HG03103 (cell line): ENCODE data around the gene VPS9D1.
A peak's percentile ranks its signal among the peaks of the same experiment; 100 is the strongest.

Source experiments
- ATAC-seq: cut with Tn5 transposase; IDR thresholded peaks from one replicate; pipeline ENCODE4 v1.9.1; 2021; ENCODE audit warnings: low read depth; ENCODE audit not compliant: unreplicated experiment

VPS9D1 gene

DNA sequence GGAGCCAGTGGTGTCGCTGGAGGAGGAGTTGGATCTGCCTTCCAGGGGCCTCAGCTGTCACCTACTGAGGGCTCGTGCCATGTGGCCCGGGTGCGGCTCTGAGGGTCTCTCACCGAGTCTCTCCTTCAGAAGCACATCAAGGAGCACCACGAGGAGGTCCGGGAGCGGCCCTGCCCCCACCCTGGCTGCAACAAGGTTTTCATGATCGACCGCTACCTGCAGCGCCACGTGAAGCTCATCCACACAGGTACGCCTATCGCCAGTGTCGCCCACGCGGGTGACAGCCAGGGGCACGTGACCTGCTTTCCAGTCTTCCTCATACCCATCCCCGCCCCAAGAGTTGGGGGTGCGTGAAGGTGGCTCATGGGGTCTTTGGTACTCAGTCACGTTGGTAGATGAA lies 13.1 kb upstream of the VPS9D1 start:
- ATAC-seq = no peak

DNA sequence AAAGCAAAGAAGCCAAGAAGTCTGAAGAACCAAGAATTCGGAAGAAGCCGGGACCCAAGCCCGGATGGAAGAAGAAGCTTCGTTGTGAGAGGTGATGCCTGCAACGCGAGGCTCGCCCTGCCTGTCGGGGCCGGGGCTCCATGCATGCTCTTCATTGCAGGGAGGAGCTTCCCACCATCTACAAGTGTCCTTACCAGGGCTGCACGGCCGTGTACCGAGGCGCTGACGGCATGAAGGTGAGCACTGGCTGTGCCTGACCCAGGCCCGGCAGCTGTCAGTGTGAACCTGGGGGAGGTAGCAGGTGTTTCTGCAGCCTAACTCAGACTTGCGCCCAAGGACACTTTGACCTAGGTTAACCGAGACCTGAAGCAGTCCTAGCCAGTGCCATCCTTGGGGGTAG lies 12.6 kb upstream of the VPS9D1 start:
- no peak for ATAC-seq

DNA sequence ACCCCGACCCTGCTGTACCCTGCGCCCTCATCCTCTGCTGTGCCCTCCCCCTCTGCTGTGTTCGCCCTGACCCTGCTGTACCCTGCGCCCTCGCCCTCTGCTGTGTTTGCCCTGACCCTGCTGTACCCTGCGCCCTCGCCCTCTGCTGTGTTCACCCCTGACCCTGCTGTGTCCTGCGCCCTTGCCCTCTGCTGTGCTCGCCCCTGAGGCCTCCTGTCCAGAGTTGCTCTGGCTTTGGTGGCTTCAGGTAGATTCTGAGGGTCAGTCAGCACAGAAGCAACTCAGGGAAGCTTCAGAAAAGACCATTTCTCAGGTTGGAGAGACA lies 12.2 kb upstream of the VPS9D1 start:
- no peak for ATAC-seq

DNA sequence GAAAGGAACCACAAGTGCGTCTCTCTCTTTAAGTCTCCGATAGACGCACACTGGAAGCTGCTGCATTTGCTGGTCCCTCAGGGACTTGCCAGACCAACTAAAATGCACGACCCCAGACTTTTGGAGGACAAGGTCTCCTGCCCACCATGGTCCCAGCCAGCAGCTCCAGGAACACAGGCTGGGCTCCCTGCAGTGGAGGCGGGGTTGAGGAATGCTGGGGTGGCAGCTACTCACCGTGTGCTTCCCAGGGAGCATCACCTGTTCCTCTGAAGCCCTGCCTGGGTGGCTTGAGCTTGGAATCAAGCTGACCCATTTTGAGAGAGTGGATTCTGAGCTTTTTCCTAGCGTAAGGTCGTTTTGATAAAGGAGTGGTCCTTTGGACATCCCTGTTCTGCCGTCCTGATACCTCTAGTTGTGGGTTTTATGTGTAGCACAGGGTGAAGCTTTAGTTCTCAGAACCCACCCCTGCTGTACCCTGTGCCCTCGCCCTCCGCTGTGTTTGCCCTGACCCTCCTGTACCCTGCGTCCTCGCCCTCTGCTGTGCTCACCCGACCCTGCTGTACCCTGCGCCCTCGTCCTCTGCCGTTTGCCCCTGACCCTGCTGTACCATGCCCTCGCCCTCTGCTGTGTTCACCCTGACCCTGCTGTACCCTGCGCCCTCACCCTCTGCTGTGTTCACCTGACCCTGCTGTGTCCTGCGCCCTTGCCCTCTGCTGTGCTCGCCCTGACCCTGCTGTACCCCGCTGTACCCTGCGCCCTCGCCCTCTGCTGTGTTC lies 11.6 kb upstream of the VPS9D1 start:
- no peak for ATAC-seq

DNA sequence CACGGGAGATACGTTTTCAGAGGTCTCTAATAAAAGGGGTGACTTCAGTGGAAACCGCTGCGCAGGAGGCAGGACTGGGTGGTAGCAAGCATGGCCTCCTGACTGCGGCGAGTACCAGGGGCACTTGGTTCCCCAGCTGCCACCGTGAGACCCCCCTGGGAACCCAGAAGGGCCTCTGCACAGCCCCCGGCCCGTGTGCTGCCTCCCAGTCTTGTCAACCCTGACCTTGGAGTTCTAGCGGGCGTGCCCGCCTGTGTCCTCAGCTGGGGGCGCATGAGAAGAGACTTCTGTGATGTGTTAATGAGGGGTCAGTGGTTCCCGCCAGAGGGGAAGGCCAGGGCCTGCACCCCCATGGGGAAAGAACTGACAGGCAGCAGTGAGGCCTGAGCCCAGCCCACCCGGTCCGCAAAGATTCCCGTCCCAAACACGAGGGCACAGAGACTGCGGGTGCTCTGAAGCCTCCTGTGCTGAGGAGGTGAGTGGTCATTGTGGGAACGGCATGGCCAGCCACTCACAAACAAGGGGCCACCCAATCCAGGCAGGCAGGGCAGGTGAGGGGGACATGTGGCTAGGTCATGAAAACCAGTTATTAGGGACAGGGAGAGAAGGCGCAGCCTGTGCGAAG lies 10.0 kb upstream of the VPS9D1 start:
- ATAC-seq = no peak

DNA sequence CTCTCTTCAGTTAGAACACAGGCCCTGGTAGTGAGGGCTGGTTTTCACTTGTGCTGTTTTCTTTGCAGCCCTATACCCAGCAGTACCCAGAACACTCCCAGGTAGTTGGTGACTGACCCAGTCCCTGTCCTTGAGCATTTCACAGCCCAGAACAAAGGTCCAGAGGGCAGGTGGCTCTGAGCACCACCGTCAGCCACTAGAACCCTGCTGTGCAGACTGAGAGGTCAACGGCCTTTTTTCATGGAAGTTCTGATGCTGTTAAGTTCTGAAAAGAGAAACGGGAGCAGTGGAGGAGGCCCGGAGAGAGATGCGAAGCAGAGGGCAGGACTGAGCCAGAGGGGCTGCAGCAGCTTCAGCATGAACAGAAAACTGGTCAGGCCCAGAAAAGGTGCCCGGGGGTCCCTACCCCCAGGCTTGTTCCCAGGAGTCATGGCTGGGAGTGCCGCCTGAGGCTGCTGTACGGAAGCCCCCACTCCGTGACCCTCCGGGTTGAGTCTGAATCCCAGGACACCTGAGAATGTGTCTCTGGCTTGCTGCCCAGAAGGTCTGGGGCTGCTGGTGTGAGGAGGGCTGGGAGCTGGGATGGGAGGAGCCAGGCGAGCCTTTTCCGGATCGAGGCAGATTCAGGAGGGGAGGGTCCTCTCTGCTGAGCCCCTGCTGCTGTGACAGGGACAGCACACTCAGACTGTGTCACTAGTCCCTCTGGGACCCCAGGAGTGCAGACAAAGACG lies 9.3 kb upstream of the VPS9D1 start:
- ATAC-seq = no peak

DNA sequence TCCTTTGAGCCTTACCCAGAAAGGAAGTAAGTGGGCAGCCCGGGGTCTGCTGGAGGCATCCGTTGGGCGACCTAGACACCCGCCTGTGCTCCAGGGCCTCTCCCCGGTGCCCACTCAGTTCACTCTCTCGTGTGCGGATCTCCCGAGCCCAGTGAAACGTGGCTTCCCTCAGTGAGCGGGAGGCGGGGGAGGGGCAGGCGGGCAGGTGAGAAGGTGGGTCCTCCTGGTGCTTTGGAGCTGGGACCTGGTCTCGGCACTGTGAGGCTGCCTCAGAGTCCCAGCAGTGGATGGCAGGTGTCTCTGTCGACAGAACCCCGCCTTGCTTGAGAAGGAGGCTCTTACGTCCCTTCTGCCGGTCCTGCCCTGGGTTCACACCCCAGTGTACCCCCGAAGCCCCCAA lies 8.6 kb upstream of the VPS9D1 start:
- ATAC-seq = no peak

DNA sequence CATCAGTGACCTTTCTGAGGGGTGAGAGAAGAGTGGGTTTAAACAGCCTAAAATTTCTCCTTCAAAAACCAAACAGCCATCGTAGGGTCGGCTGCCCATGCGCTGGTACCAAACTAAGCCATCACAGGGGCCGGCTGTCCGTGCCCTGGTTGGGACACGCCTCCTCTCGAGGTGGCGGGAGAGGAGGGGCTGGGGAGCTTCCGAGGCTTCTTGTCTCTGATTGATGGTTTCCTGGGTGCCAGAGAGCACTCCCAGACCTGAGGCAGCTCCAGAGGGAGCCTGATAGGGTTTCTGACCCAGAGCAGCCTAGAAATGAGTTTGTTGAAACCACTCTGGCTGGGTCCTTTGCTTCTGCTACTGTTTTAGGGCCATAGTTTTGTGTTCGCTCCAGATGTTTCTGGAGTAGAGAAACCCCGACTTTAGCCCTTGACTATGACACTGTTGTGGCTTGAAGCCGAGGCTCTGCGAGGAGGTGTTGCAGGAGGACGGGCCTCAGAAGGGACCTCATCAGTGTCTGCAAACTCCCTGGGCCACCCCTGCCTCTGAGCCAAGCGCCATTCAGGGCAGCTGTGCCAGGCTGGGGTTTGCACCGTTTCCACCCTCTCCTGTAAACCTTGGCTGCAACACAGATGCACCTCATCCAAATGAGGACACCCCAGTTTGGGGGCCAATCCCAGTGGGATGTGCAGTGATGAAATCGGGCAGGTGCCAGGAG lies 6.9 kb upstream of the VPS9D1 start:
- no peak for ATAC-seq

DNA sequence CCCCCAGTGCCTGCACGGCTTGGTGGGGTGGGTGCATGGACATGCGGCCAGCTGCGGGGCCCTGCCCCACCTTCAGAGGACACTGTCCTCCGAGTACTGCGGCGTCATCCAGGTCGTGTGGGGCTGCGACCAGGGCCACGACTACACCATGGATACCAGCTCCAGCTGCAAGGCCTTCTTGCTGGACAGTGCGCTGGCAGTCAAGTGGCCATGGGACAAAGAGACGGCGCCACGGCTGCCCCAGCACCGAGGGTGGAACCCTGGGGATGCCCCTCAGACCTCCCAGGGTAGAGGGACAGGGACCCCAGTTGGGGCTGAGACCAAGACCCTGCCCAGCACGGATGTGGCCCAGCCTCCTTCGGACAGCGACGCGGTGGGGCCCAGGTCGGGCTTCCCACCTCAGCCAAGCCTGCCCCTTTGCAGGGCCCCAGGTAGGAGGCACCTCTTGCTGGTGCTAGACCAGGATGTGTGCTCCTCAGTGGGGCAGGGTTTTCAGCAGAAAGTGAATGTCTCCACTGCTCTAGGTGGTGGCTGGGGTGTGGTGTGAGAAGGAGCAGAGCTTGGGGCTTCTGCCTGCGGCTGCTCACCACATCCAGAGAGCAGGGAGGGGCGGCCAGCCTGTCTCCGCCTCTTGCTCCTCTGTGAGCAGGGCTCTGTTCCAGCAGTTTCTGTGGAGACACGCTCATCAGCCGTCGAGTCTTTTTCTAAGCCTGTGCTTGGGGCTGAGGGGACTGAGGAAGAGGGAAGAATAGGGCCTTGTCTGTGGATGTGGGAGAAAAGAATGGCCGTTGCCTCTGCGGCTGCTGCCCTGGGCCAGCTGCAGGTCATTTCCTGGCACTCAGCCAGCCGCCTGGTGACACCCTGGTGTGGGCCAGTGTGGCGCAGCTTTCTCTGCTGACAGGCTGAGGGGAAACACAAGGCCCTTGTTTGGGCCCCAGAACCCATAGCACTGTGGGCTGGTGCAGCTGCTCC lies 2.9 kb upstream of the VPS9D1 start:
- ATAC-seq = no peak

DNA sequence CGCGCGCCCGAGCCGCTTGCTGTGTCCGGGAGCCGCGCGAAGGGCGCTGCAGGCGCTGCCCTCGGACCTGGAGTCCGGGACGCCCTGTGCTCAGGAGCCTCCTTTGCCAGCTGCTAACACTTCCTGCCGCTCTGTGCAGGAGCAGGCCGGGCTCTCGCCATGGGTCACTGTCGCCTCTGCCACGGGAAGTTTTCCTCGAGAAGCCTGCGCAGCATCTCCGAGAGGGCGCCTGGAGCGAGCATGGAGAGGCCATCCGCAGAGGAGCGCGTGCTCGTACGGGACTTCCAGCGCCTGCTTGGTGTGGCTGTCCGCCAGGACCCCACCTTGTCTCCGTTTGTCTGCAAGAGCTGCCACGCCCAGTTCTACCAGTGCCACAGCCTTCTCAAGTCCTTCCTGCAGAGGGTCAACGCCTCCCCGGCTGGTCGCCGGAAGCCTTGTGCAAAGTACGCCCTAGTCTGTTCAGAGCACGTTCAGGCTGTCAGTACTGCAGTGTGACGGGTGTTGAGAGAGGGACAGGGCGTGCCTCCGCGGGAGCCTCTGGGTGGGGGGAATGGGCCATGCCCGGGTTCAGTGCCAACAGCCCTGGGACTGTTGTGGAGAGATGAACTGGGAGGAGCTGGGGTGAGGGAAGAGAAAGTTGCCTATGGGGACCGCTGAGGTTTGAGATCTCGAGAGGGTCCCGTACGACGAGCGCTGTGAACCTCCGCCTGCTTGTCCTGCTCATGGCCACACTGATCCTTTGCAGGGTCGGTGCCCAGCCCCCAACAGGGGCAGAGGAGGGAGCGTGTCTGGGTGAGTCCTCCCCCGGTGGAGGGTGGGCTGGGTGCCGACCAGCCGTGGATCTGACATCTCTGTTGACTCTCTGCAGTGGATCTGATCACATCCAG lies 1.9 kb upstream of the VPS9D1 start:
- no peak for ATAC-seq

DNA sequence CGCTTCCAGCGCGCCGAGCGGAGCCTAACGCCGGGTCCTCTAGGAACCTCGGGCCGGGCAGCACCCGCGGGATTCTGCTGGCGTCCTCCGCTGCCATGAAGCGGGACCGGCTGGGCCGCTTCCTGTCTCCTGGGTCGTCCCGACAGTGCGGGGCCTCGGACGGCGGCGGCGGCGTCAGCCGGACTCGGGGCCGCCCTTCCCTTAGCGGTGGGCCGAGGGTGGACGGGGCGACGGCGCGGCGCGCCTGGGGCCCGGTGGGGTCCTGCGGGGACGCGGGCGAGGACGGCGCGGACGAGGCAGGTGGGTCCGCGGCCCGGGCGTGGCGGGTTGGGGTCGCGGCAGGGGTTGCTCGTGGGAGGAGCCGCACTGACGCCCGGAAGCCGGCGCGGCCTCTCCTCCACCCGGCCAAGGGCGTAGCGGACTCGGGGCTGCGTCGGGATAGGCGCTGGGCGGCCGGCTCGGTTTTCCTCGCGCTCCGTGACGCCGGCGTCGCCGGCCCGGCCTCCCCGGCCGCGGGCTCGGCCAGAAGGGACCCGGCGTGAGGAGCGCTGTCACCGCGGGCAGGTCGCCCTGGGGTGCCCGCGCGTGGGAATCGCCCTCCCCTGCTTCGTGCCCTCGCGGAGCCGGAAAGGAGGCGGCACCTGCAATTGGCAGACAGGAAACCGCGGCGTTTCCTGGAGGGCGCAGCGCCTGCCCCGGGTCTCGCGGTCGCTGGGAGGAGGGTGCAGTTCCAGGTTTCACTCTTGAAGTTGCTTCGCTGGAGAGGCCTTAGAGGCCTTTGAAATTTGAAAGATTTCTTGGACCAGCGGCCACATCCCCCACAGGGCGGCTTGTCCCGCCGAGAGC lies 1.1 kb upstream of the VPS9D1 start:
- ATAC-seq = peak; percentile 6

DNA sequence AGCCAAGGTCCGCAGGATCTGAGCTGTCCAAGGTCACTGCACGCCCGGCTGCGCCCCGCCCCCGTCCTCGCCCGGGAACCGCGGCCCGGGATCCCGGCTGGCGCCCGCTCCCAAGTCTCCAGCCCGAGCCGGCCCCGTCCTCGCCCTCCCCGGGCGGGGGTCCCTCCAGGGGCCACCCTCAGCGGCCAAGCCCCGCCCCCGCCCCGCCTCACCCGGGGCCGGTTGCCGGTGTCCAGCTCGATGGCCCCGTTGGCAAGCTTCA lies 216 bp downstream of the VPS9D1 start:
- ATAC-seq = peak; percentile 20

DNA sequence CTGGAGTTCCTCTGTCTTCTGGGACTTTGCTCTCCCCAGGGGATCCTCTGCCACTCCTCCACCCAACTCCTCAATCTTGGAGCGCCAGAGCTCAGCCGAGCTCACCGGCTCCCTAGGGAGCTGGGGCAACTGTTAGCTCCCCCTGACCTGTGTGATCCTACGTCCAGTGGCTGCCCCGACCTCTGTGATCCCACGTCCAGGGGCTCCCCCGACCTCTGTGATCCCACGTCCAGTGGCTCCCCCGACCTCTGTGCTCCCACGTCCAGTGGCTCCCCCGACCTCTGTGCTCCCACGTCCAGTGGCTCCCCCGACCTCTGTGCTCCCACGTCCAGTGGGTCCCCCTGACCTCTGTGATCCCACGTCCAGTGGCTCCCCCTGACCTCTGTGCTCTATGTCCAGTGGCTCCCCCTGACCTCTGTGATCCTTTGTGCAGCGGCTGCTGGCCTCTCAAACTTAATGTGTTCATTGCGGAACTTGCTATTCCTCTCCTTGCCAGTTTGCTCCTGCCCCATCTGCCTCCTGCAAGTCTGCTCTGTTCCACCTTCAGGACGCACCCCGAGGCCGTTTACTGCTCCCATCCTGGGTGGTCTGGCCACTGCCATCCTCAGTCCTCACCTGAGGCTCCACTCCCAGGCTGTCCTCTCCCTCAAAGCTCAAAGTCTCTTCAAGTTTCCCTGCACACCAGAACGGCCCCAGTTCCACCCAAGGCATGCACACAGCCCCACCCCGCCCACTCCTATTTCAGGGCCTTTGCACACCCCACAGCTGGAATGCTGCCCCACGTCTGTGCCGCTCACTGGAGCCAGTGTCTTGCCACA lies 2.8 kb downstream of the VPS9D1 start:
- ATAC-seq = no peak

DNA sequence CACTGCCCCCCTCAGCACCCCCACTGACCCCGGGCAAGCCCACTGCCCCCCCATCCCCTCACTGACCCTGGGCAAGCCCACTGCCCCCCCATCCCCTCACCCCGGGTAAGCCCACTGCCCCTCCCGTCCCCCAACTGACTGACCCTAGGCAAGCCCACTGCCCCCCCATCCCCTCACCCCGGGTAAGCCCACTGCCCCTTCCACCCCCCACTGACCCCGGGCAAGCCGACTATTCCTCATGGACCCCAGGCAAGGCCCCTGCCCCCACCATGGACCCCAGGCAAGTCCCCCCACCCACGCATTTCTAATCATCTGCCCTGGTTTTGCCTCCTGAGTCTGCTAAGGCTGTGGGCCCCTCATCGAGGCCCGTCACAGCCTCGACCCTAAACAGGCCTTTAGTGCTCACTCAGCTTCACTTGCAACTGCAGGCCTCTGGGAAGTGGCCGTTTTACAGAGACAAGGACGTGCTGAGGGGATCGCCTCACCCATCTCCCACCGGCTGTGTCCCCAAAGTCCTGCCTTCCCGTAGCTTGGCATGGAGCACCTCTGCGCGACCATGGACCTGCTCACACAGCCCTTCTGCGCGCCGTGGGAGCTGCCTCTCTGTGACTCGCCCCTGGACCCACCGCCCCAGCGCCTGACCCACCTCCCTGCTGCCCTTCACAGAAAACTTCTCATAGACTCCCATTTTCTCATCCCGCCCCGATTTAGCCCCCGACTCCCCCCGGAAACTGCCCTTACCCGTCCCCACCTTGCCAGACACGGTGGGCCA lies 3.6 kb downstream of the VPS9D1 start:
- ATAC-seq = no peak

DNA sequence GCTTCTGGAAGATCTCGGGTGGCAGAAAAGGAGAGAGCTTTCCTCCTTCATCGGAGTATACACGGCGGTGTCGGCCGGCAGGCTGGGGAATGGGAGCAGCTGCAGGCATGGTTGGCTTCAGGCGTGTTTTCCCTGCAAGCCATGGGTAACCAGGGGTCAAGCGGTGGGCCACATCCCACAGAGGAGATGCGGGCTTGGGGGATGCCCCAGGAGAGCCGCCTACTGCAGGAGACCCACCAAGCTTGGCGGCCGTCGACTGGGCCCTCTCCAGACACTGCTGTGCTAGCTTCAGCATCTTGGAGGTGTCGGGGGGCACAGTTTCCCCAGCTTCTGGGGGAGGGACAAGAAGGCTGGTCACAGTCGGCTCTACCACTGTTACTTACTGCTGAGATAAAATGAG lies 4.2 kb downstream of the VPS9D1 start:
- ATAC-seq = no peak

DNA sequence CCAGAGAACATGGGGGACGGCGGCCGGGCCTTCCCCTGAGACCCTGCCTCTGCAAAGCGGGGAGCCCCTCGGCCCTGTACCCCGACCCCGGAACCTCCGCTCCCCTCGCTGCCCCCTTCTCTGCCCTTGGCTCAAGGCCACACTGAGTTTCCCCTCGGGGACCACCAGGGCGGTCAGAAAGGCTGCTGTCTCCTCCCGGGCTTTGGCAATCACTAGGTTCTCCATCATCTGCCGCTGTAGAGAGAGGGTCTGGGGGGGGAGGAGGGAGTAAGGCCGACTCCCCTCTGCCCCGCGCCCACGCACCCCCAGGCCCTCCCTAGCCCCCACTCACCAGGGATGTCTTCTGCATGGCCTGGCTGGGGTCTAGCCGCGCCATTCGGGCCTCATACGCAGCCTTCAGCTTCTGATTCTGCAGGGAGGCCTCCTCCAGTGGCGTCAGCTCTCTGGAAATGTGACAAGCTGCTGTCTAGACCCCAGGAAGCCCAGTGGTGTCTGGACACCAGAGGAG lies 8.4 kb downstream of the VPS9D1 start:
- no peak for ATAC-seq
